Peyer's patch (tissue), 4 donors: ENCODE data around the gene IMPA2.

Source experiments
- CTCF ChIP-seq, 6 experiments: fragments of 450-650 bp in 4 of 6; fragments of 200-600 bp in 2 of 6; sonication (generic) in 1 of 6; IDR thresholded peaks; one replicate each; pipeline ENCODE4 v1.5.1; 2017 to 2019; ENCODE audit warnings: antibody characterized with exemption in 6 of 6, mild to moderate bottlenecking in 3 of 6, moderate library complexity in 1 of 6
- POLR2A ChIP-seq, 2 donors: fragments of 450-650 bp; IDR thresholded peaks; one replicate each; pipeline ENCODE4 v1.5.1; 2017; ENCODE audit warnings: antibody characterized with exemption in 2 of 2, mild to moderate bottlenecking in 2 of 2, moderate library complexity in 2 of 2

DNA sequence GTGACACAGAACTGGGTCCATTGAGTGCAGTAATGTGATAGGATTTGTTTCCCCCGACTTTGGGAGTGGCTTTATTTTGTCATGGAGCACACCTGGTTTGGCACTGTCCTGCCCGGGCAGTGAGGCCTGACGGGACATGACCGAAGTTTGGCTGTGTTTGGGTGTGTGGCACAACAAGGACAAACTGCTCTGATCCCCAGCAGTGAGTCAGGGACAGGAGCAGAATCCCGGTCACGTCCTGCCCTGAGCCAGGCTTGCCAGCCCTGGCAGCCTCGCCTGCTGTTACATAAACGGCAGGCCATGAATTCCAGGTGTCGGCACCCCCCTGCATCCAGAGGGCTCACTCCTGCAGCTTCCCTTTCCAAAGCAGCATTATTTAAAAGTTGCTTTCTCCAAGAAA is 45.7 kb downstream of the IMPA2 start:
- no peak for TF ChIP-seq CTCF (IDR thresholded peaks at IDR 0.05)
- TF ChIP-seq POLR2A (IDR thresholded peaks at IDR 0.05): no peak
